PFSK-1 (cell line): ENCODE measurements around the gene PPP2CA.

Experiments
- POLR2AphosphoS5 ChIP-seq: IDR thresholded peaks from 2 replicates; pipeline ENCODE4 v1.6.1; 2012; ENCODE audit warnings: low read depth, mild to moderate bottlenecking, control low read depth, low read length, moderate library complexity
- TAF1 ChIP-seq: IDR thresholded peaks from 2 replicates; pipeline ENCODE4 v1.6.1; 2012; ENCODE audit warnings: low read length, control low read depth, borderline replicate concordance; ENCODE audit not compliant: insufficient read depth
- TF ChIP-seq, protein P1 (sequence below), 2 experiments: IDR thresholded peaks; 2 replicates each; pipeline versions ENCODE4 v1.6.1 to v1.8.0; 2011 to 2012; ENCODE audit warnings: low read depth in 2 of 2, low read length in 2 of 2, control low read depth in 1 of 2, inconsistent platforms in 1 of 2, mild to moderate bottlenecking in 1 of 2, moderate library complexity in 1 of 2; ENCODE audit not compliant: insufficient read depth in 1 of 2

DNA sequence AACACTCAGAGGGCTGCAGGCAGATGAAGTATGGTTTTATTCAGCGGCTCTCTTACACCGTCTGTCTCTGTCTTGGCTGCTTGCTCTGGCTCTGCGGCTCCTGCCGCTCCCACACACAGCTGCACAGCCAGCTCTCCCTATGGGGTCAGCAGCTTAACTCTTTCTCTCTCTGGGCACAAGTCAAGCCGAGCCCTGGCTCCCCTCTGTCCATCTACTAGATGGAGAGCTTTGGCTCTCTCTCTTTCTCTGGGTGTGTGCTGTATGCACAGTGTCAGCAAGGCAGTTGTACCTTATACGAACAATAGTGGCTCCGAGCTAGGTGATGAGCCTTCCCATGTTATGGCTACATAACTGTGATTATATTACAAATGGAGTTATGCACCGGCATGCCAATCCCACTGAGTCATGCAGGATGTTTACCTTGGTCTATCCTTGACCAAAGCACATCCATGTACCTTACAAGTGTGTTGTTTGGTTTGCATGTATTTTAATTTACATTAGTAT is 19.3 kb upstream of the PPP2CA start:
- TF ChIP-seq, protein P1, sequence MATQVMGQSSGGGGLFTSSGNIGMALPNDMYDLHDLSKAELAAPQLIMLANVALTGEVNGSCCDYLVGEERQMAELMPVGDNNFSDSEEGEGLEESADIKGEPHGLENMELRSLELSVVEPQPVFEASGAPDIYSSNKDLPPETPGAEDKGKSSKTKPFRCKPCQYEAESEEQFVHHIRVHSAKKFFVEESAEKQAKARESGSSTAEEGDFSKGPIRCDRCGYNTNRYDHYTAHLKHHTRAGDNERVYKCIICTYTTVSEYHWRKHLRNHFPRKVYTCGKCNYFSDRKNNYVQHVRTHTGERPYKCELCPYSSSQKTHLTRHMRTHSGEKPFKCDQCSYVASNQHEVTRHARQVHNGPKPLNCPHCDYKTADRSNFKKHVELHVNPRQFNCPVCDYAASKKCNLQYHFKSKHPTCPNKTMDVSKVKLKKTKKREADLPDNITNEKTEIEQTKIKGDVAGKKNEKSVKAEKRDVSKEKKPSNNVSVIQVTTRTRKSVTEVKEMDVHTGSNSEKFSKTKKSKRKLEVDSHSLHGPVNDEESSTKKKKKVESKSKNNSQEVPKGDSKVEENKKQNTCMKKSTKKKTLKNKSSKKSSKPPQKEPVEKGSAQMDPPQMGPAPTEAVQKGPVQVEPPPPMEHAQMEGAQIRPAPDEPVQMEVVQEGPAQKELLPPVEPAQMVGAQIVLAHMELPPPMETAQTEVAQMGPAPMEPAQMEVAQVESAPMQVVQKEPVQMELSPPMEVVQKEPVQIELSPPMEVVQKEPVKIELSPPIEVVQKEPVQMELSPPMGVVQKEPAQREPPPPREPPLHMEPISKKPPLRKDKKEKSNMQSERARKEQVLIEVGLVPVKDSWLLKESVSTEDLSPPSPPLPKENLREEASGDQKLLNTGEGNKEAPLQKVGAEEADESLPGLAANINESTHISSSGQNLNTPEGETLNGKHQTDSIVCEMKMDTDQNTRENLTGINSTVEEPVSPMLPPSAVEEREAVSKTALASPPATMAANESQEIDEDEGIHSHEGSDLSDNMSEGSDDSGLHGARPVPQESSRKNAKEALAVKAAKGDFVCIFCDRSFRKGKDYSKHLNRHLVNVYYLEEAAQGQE (IDR thresholded peaks at IDR 0.05; ENCODE audit: insufficient read depth in 1 of 2, low read depth in 2 of 2, low read length in 2 of 2), result no peak
- TF ChIP-seq TAF1 (no peak), POLR2AphosphoS5 (no peak)
